SK-MEL-5 (cell line): ENCODE results near the gene STX16. TPM values are rescaled to one million over a fixed set of nuclear protein-coding genes. Genes with fewer than 3 reads are reported as not detected.

Experiments used
- DNase-seq: peaks from one replicate; pipeline ENCODE4 v3.0.0-alpha.2; 2016; ENCODE audit warnings: low read depth, low spot score
- in situ Hi-C: cut with HindIII; loops from 2 replicates; pipeline ENCODE4 v1.10.0; 2016; ENCODE audit warnings: low sequenced_read_pairs, high pct_unique_total_duplicates, low pct_unique_long_range_greater_than_20kb
- total RNA-seq: library from RNA; depleted of rRNA; stranded (reverse); fragments of >200 nt; shearing (Covaris generic); gene quantifications from 2 replicates; pipeline ENCODE4 v1.2.3, GENCODE V29; 2014

Gene STX16
- total RNA-seq, 1 experiment from 2014 or later: 16.9 TPM

DNA sequence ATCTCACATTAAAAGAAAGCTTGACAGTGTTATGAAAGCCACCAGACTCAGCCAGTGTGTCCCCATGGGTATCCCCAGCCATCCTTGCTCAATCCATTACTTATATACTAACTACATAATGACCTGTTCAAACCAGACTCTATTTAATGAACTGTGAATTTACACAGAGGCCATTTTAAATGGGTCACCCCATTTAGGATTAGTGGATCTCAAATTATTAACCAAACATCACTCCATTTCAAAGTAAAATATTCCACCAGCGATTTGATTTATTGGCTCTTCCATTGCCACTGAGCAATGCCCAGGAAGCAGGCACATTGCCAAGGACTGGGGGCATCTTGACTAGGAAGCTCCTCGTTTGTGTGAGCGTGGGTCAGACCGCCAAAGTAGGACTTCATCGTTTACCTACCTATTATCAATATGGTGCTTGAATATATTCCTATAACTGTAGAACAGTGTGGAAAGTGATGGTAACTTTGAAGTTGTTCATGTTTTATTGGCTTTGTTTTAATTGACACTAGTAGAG lies 26.1 kb downstream of the STX16 start:
- DNase-seq: no peak
- in situ Hi-C loops: no loop called here

GRCh38 chr20:58677808-58678207 lies 26.7 kb downstream of the STX16 start:
- in situ Hi-C loops: no loop called here
- DNase-seq: no peak

- no peak for DNase-seq
- in situ Hi-C loops: no loop called here
Observed at GRCh38 chr20:58678806-58679205, 27.7 kb downstream of the STX16 start.

DNA sequence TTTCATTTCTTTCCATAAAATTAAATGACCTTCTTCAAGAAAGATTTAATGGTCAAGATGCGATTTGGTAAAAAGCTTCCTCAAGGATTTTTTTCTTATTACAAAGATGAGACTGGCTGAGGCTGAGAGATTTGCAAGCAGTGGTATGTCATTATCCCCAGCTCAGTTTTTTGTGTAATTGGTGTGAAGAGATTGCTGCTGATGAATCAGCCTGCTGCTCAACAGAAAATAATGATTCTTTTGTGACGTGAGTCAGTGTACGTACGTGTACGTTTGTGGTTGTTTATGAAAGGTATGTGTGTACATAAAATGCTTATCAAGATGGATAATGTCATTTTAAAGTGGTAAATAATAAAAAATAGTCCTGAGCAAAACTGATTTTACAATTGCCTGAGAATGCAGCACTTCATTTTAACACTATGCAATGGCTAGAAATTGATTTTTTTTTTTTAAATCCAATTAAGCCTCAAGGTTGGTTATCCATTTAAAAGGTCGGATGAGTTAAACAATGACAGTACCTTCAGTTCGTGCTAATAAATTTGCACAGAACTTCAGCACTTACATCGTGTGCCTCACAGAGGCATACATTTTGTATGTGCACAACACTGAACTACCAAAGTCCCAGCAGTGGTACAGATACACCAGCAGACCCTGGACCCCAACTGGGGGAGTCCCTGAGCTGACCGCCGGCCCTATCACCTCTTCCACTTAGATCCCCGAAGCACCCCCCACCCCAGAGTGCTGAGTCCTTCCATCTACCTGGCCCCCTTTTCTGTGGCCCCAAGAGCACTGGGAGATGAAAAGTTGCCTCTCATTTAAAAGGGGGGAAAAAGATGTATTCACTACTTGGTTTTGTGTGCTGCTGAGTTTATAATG lies 31.8 kb downstream of the STX16 start:
- peak; percentile 66 for DNase-seq
- in situ Hi-C loops: no loop called here

- in situ Hi-C loops: no loop called here
- no peak for DNase-seq
Observed at GRCh38 chr20:58684291-58684690, 33.2 kb downstream of the STX16 start.

DNA sequence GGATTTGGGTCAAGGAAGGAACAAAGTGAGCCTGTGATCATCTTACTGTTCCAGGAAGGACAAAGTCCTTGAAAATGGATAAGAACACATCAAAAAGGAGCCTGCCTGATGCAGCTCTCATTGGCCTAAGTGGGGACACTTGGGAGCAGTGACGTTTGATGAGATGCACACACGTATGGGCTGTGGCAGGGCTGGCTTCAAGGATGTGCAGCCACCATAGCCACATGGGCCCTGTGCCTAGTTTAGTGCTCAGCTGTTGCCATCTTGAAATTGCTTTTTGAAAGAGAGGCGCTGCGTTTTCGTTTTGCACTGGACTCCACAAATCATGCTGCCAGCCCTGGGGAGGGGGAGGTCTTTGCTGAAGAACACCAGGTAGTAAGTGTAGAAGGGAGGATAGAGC lies 34.9 kb downstream of the STX16 start:
- in situ Hi-C loops: no loop called here
- DNase-seq: no peak

DNA sequence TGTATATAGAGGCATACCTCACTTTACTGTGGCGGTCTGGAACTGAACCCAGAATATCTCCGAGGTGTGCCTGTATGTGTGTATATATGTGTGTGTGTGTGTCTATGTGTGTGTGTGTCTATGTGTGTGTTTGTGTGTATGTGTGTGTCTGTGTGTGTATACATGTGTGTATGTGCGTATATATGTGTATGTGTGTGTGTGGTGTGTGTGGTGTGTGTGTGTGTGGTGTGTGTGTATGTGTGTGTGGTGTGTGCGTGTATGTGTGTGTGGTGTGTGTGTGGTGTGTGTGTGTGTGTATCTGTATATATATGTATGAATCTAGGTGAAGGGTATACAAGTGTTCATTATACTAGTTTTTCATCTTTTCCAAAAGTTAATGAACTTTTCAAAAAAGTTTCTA lies 37.3 kb downstream of the STX16 start:
- no peak for DNase-seq
- in situ Hi-C loops: no loop called here

DNA sequence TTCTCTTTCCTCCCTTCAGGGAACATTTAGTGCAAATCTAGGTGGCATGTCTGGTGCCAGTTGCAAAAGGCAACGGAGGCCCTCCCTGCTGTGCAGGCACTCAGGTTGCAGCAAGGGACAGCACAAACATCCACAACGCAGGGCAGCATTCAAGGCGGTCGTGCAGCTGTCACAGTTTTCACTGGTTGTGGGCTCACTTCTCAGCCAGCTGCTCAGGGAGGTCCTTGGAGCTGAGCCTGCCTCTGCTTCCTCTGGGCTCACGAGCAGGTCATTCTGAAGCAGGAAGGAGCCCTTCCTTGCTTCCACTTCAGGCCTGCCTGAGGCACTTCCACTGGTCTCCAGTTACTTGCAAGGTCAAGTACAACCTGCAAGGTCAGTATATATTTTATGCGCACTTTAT lies 37.8 kb downstream of the STX16 start:
- in situ Hi-C loops: no loop called here
- no peak for DNase-seq

GRCh38 chr20:58690396-58691135 lies 39.5 kb downstream of the STX16 start:
- in situ Hi-C loops: no loop called here

GRCh38 chr20:58691773-58692578 lies 40.9 kb downstream of the STX16 start:
- DNase-seq: no peak
- in situ Hi-C loops: no loop called here

More at GRCh38 chr20:58690396-58691135, 39.5 kb downstream of the STX16 start:
- no peak for DNase-seq

DNA sequence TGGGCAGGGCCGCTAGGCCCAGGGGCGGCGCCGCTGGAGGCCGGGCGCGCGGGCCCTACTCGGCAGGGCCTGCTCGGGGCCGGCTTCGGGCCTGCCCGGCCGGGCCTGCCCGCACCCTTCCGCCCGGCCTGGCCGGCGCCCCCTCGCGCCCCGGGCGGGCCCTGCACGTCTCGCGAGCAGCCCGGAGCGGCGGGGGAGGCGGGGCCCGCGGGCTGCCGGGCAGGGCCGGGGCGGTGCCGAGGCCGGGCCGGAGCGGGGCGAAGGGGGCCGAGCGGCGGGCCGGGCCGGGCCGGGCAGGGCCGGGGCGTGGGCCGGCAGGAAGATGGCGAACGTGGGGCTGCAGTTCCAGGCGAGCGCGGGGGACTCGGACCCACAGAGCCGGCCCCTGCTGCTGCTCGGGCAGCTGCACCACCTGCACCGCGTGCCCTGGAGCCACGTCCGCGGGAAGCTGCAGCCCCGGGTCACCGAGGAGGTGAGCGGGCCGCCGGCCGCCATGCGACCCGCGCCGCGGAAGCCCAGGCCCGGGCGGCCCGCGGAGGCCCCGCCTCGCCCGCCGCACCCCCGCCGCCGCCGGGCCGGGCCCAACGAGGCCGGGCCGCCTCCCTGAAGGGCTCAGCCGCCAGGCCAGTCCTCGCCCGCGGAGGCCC lies 41.6 kb downstream of the STX16 start, which contains the start of gene NPEPL1:
Gene NPEPL1 (plus strand): TSS at position 222 of the 647 bp plus-strand sequence. CDS start 101 bp downstream, at position 323.
- in situ Hi-C loops: no loop called here
- DNase-seq: peak; percentile 48

GRCh38 chr20:58693226-58694006 lies 42.3 kb downstream of the STX16 start:
- in situ Hi-C loops: no loop called here
- DNase-seq: no peak

DNA sequence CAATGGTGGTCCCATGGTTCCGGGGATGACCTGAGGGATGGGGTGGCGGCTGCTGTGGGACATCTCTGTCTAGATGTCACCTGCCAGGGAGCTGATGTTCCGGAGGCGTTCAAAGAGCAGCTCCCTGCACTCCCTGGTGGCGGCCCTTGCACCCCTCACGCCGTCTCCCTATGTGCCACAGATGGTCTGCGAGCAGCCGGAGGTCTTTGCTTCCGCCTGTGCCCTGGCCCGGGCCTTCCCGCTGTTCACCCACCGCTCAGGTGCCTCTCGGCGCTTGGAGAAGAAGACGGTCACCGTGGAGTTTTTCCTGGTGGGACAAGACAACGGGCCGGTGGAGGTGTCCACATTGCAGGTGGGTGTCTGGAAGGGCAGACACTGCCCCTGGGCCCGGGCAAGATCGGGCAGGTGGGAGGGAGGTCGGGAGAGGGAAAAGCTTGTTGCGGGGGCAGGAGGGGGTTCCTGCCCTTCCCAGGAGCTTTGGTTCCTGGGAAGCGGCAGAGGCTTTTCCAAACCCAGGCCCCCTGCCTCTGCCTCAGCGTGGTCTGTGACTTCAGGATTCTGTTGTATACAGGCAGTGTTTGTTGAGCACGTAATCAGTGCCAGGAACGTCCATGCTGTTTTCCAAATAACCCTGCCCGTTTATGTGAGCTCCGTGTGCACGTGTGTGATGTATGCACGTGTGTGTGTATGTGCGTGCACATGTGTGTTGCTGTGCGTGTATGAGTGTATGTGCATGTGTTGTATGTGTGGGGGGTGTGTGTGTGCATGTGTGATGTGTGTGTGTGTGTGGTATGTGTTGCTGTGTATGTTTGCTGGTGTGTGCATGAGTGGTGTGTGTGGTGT lies 43.4 kb downstream of the STX16 start:
- in situ Hi-C loops: no loop called here
- no peak for DNase-seq

DNA sequence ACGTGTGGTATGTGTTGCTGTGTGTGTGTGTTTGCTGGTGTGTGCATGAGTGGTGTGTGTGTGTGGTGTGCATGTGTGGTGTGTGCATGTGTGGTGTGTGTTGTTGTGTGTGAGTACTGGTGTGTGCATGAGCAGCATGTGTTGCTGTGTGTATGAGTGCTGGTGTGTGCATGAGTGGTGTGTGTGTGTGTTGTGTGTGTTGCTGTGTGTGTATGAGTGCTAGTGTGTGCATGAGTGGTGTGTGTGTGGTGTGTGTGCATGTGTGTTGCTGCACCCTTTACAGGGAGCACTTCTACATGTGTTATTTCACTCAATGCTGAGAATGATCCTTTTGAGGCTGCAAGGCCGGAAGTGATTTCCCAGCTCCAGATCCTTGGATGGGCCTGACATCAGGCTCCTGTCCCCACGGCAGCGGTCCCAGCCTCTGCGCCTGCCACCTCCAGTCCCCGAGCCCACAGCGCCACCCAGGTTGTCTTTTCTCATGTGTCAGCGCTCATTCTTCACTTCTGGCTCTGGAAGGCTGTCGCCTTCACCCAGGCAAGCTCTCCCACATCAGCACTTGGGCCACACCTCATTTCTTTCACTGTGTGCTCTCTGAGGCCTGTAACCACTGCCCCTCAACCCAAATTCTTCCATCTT lies 44.1 kb downstream of the STX16 start:
- in situ Hi-C loops: no loop called here
- DNase-seq: no peak

GRCh38 chr20:58695895-58696375 lies 44.9 kb downstream of the STX16 start:
- in situ Hi-C loops: no loop called here
- DNase-seq: no peak
